ENCODE results near the gene UMAD1. TPM values are rescaled to one million over a fixed set of nuclear protein-coding genes. Genes with fewer than 3 reads are reported as not detected.

The UMAD1 gene
- total and polyA plus RNA-seq, 2 of the 4 experiments (the other 2 are of a cell fraction) = 5.2 to 8.4 TPM

GRCh38 chr7:7848892-7849291 is 208.3 kb downstream of the UMAD1 start:
- Histone ChIP-seq H4K8ac (ENCODE audit: low read depth in 2 of 2, low read length in 2 of 2) (no peak overlapping the region), H3K36me3 (ENCODE audit: control insufficient read depth, insufficient read depth, low read length) (no peaks in the 10 kb centered on the region), H3K9me1 (ENCODE audit: insufficient read depth, low read length) (no peaks in the 10 kb centered on the region), H3K23ac (ENCODE audit: low read depth, low read length) (no peak overlapping the region), H3K14ac (replicated peaks; ENCODE audit: low read depth, low read length) (no peak overlapping the region), H2AFZ (replicated peaks; ENCODE audit: low read length, poor library complexity) (no peak overlapping the region), H2AK5ac (ENCODE audit: low read depth, low read length) (no peak overlapping the region), H3K4me1 (ENCODE audit: control insufficient read depth, insufficient read depth, low read length) (no peaks in the 10 kb centered on the region), H4K5ac (ENCODE audit: low read depth, low read length) (no peak overlapping the region), H3K9ac (ENCODE audit: low read depth, low read length) (no peak overlapping the region), H2BK20ac (ENCODE audit: low read depth, low read length) (no peak overlapping the region), H4K91ac (ENCODE audit: insufficient read depth, low read depth, low read length) (no peak overlapping the region), H3K27me3 (ENCODE audit: control insufficient read depth, insufficient read depth, low read length) (no peaks in the 10 kb centered on the region), H2BK15ac (ENCODE audit: low read depth, low read length) (no peak overlapping the region), H3K9me3 (ENCODE audit: control insufficient read depth, insufficient read depth, low read length) (no peaks in the 10 kb centered on the region), H3K56ac (ENCODE audit: extremely low read depth, insufficient read depth, low read length) (no peak overlapping the region), H3K4me3 (ENCODE audit: insufficient read depth, low read depth, low read length) (no peak overlapping the region), H3K18ac (ENCODE audit: low read depth, low read length) (no peak overlapping the region), H2BK5ac (ENCODE audit: low read depth, low read length, poor library complexity, severe bottlenecking) (no peak overlapping the region), H4K20me1 (ENCODE audit: insufficient read depth, low read length) (no peaks in the 10 kb centered on the region), H2BK120ac (ENCODE audit: low read depth, low read length) (no peak overlapping the region), H3K4me2 (ENCODE audit: low read depth, low read length) (no peak overlapping the region), H3K27ac (ENCODE audit: insufficient read depth, low read length) (no peak overlapping the region), H3K79me1 (ENCODE audit: low read depth in 1 of 2, low read length in 2 of 2) (no peaks in the 10 kb centered on the region), H3K4ac (ENCODE audit: low read depth, low read length) (no peak overlapping the region), H2AK9ac (replicated peaks; ENCODE audit: low read depth, low read length, poor library complexity) (no peak overlapping the region)
- ATAC-seq (ENCODE audit: low read depth) = no peak
- POLR2A ChIA-PET (ENCODE audit: unreplicated experiment) = no interaction called here
- in situ Hi-C loops (cut with MboI; ENCODE audit: low sequenced_read_pairs) = no loop called here
- dilution Hi-C loops (cut with HindIII; ENCODE audit: low sequenced_read_pairs, unreplicated experiment) = no loop called here
- CTCF ChIA-PET = no interaction called here
- intact Hi-C loops (cut with micrococcal nuclease) = no loop called here
- no TSS peak for BruUV-seq (replicated peaks)
- TF ChIP-seq CHD1 (IDR thresholded peaks at IDR 0.05; ENCODE audit: low read depth, low read length) (no peak), RAD21 (IDR thresholded peaks at IDR 0.05; ENCODE audit: low read length) (no peak)
- no CpG with 5 or more reads among the region's 3 CpGs for WGBS, 2 experiments (ENCODE audit: extremely low coverage in 2 of 2, insufficient read length in 1 of 2)
- DNase-seq = no peak
